Fibroblast of mammary gland (primary cell): ENCODE measurements around the gene DCTD.

Experiments
- DNase-seq: peaks from one replicate; pipeline ENCODE4 v3.0.0-alpha.2; 2010; ENCODE audit warnings: low read depth
- H3K4me3 ChIP-seq: 2 replicates; pipeline ENCODE4 v1.5.1; 2011; ENCODE audit warnings: low read depth, mild to moderate bottlenecking, low read length, moderate library complexity; ENCODE audit not compliant: control insufficient read depth
- CTCF ChIP-seq: conservative IDR thresholded peaks from 2 replicates; pipeline ENCODE4 v1.5.1; 2011; ENCODE audit warnings: low read depth, low read length, inconsistent platforms; ENCODE audit not compliant: control insufficient read depth, insufficient read depth

DCTD gene

GRCh38 chr4:182847576-182848450 lies 69.4 kb downstream of the DCTD start:
- TF ChIP-seq CTCF: no peak
- DNase-seq: no peak
- no peak overlapping the region for H3K4me3 ChIP-seq

GRCh38 chr4:182846036-182846435 lies 71.2 kb downstream of the DCTD start:
- TF ChIP-seq CTCF: no peak
- H3K4me3 ChIP-seq: no peak overlapping the region
- no peak for DNase-seq

- TF ChIP-seq CTCF: no peak
- no peak overlapping the region for H3K4me3 ChIP-seq
- no peak for DNase-seq
Measured at GRCh38 chr4:182845618-182846017, 71.6 kb downstream of the DCTD start.

GRCh38 chr4:182843808-182844325 lies 73.3 kb downstream of the DCTD start:
- no peak for TF ChIP-seq CTCF
- no peak overlapping the region for H3K4me3 ChIP-seq
- DNase-seq: no peak

GRCh38 chr4:182842759-182843390 lies 74.3 kb downstream of the DCTD start:
- no peak overlapping the region for H3K4me3 ChIP-seq
- no peak for DNase-seq
- no peak for TF ChIP-seq CTCF

GRCh38 chr4:182842104-182842600 lies 75.0 kb downstream of the DCTD start:
- no peak for TF ChIP-seq CTCF
- H3K4me3 ChIP-seq: no peak overlapping the region
- no peak for DNase-seq
